Adrenal gland (tissue), 12 donors: Measurements from ENCODE around the gene WIZ. TPM values are rescaled to one million over a fixed set of nuclear protein-coding genes. Genes with fewer than 3 reads are reported as not detected.

ENCODE experiments used
- DNase-seq, 7 donors: peaks; one replicate each; pipeline ENCODE4 v3.0.0-alpha.2; 2019 to 2020
- H3K27ac ChIP-seq, 5 donors: fragments of 200-600 bp; sonication (generic) in 4 of 5; 1 replicate in 3 of 5; 2 replicates in 2 of 5; pipeline versions ENCODE4 v1.5.1 to v1.8.0; 2016 to 2020; ENCODE audit warnings: mild to moderate bottlenecking in 1 of 5
- H3K27me3 ChIP-seq: fragments of 200-600 bp; 2 replicates; pipeline ENCODE4 v1.8.0; 2021
- H3K36me3 ChIP-seq, 2 donors: fragments of 200-600 bp; replicated peaks in 1 of 2; 1 replicate in 1 of 2; 2 replicates in 1 of 2; pipeline versions ENCODE4 v1.5.1 to v1.8.0; 2018 to 2022
- H3K4me1 ChIP-seq, 2 donors: fragments of 200-600 bp; replicated peaks in 1 of 2; 1 replicate in 1 of 2; 2 replicates in 1 of 2; pipeline versions ENCODE4 v1.5.1 to v1.8.0; 2018 to 2021
- H3K4me3 ChIP-seq, 4 donors: fragments of 200-600 bp; sonication (generic) in 3 of 4; one replicate each; pipeline ENCODE4 v1.5.1; 2016 to 2018
- H3K9me3 ChIP-seq, 3 donors: fragments of 200-600 bp; sonication (generic) in 1 of 3; replicated peaks in 1 of 3; 1 replicate in 2 of 3; 2 replicates in 1 of 3; pipeline versions ENCODE4 v1.5.1 to v1.8.0; 2016 to 2021
- POLR2A ChIP-seq, 2 donors: fragments of 450-650 bp; IDR thresholded peaks; one replicate each; pipeline ENCODE4 v1.6.1; 2017; ENCODE audit warnings: antibody characterized with exemption in 2 of 2, mild to moderate bottlenecking in 2 of 2, moderate library complexity in 1 of 2
- WGBS, 4 donors: extraction: QIAGEN DNeasy Blood & Tissue Kit in 2 of 4; methylation state at CpG; one replicate each; pipeline versions ENCODE4 v1.1.5 to v1.1.7; 2013 to 2017; 5-methylcytosine and 5-hydroxymethylcytosine counted together
- intact Hi-C, 2 donors: fragments of 100-400 bp; cut with DNase I; formaldehyde crosslinking; loops; one replicate each; pipeline versions ENCODE4 v1.14.1 to v1.15.0; 2022 to 2023
- polyA plus RNA-seq, 3 donors: library from polyadenylated mRNA; stranded (reverse); fragments of 200-250 nt in 2 of 3; fragments of 350-450 nt in 1 of 3; fragmentation: Illumina TruSeq in 1 of 3; extraction: RNeasy Lipid Tissue Mini Kit (QIAGEN cat#74804) in 1 of 3; gene quantifications; one replicate each; pipeline ENCODE4 v1.2.3, GENCODE V29; 2013 to 2014
- total RNA-seq, 9 donors: library from RNA; depleted of rRNA in 4 of 9; stranded (reverse); fragments of >200 nt in 4 of 9; fragments of 120-200 nt in 1 of 9; fragmentation: NEBNext Ultra II Directional in 1 of 9; extraction: Animal tissue kit (Norgen Biotek cat#: 25700) in 1 of 9; gene quantifications; one replicate each; pipeline versions ENCODE4 v1.1.0 to v1.2.4, GENCODE V29; 2013 to 2023
- TF ChIP-seq, protein P1 (sequence below), 6 experiments: fragments of 450-650 bp in 4 of 6; fragments of 200-600 bp in 2 of 6; sonication (generic) in 1 of 6; IDR thresholded peaks; 1 replicate in 5 of 6; 2 replicates in 1 of 6; pipeline versions ENCODE4 v1.5.1 to v1.8.0; 2016 to 2021; ENCODE audit warnings: antibody characterized with exemption in 6 of 6, mild to moderate bottlenecking in 2 of 6, moderate library complexity in 1 of 6
- donor health status: healthy with polysubstance abuse.
- donor health status: Bipolar disorder and iron deficiency.
- donor health status: DM: yes; HTN: yes; CAD: no.
- donor health status: DM: no; HTN: no; CAD: no.
- donor health status: DM: no; HTN: no; CAD: no.
- donor health status: DM: yes; HTN: yes; CAD: no.

The WIZ gene
- total and polyA plus RNA-seq, 12 donors, result 5.7 to 49.2 (median 30.6) TPM

DNA sequence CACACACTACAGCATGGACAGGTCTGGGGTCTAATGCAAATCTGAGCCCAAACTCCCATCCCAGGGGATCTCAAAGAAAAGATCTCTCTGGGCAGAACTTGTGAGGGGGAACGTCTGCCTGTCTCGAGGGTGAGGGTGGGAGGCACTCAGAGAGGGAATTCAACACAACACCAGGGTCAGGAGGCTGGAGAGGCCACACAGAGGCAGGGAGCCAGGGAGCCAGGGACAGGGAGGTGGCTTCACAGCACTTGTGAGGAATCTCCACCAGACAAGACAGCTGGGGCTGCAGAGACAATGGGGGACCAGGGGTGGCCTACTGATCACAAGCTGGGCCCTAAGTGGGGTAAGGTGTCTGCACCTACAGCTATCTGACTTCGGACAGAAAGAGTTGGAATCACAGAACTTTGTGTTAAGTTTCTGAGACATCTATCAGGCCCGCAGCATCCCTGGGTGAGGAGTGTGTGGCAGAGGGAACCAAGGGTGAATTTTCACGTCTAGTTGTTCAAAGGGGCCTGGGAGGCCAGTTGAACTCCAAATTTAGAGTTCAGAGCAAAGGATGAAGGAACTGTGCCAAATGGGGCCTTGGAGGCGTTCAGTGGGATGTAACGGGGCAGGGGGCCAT is 18.2 kb downstream of the WIZ start:
- Histone ChIP-seq H3K4me1 (peaks cover 27 to 32% of the 10 kb centered on the region in 2 donors), H3K36me3 (peaks cover 0 to 16% of the 10 kb centered on the region in 2 donors), H3K27me3 (no peaks in the 10 kb centered on the region), H3K4me3 (peak overlapping the region; percentile 5 to 96 (median 76)), H3K27ac (peak overlapping the region in 1 of 5 donors; percentile 30), H3K9me3 (no peaks in the 10 kb centered on the region)
- no peak for TF ChIP-seq POLR2A (IDR thresholded peaks at IDR 0.05)
- TF ChIP-seq, protein P1, sequence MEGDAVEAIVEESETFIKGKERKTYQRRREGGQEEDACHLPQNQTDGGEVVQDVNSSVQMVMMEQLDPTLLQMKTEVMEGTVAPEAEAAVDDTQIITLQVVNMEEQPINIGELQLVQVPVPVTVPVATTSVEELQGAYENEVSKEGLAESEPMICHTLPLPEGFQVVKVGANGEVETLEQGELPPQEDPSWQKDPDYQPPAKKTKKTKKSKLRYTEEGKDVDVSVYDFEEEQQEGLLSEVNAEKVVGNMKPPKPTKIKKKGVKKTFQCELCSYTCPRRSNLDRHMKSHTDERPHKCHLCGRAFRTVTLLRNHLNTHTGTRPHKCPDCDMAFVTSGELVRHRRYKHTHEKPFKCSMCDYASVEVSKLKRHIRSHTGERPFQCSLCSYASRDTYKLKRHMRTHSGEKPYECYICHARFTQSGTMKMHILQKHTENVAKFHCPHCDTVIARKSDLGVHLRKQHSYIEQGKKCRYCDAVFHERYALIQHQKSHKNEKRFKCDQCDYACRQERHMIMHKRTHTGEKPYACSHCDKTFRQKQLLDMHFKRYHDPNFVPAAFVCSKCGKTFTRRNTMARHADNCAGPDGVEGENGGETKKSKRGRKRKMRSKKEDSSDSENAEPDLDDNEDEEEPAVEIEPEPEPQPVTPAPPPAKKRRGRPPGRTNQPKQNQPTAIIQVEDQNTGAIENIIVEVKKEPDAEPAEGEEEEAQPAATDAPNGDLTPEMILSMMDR (IDR thresholded peaks at IDR 0.05), result no peak
- WGBS, 4 donors, result 8 to 13% (median 9%) methylated on average over 7 of the region's 7 CpGs
- no peak for DNase-seq
- intact Hi-C loops, result no loop called here

DNA sequence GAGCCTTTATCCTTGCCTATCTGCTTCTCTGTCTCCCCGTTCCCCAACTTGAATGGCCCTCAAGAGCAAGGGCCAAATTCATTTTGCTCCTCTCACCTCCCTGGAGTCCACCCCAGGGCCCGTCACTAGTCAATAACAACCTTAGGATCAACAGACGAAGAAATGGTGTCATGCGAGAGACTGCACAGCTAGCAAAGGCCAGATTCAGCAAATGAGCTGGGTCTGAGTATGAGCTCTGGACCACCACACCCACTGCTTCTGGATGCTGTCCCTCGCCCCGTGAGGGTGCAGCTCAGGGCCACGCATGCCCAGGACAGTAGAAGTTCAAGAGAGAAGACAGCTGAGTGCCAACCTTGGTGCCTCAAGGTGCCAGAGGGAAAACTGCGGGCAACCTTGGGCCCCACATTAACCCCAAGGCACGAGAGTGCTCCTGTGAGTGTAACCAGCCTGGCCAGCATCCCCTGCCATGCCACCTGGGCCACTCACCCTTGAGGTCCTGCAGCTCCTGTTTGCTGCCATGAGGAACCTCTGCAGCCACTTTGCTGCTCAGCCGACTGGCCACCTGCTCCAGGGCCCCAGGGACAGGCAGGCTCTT is 19.1 kb downstream of the WIZ start:
- intact Hi-C loops, result no loop called here
- no peak for TF ChIP-seq POLR2A (IDR thresholded peaks at IDR 0.05)
- TF ChIP-seq, protein P1 (IDR thresholded peaks at IDR 0.05), result no peak

DNA sequence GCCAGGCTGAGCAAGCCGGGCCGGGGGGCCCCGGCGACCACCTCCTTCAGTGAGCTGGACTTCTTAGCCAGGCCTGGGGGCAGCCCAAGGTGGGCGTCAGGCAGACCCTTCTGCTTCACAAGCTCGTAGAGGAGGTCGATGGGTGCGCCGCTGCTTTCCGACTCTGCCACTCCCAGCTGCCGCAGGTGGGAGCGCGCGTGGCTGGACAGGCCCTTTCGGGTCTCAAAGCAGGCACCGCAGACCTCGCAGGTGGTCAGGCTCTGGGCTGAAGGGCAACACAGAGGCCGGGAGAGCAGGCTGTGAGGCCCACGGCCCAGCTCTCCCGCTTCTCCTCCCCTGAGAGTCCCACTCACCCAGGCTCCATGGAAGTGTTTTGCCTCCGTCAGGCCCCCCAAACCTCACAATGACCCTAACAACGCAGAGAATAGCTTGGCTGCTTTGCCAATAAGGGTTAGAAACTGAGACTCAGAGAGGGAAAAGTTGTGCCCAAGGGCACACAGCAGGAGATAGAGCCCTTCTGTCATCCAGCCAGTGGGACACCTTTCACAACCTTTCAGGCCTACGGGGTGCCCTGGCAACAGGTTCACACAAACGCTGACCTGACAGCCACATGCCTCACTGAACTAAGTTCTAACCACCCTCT is 19.8 kb downstream of the WIZ start:
- H3K36me3 ChIP-seq, result peaks cover 0 to 28% of the 10 kb centered on the region in 2 donors
- WGBS, 4 donors, result 87 to 91% (median 89%) methylated on average over 15 to 24 of the region's 24 CpGs
- H3K4me3 ChIP-seq, result no peak overlapping the region
- H3K27me3 ChIP-seq, result no peaks in the 10 kb centered on the region
- DNase-seq, result no peak
- peaks cover 27 to 32% of the 10 kb centered on the region in 2 donors for H3K4me1 ChIP-seq
- H3K9me3 ChIP-seq, result no peaks in the 10 kb centered on the region
- no peak for TF ChIP-seq POLR2A (IDR thresholded peaks at IDR 0.05)
- TF ChIP-seq, protein P1 (IDR thresholded peaks at IDR 0.05), result no peak
- intact Hi-C loops, result no loop called here
- no peak overlapping the region for H3K27ac ChIP-seq

More for the DNA sequence above, 19.1 kb downstream of the WIZ start:
- Histone ChIP-seq H3K4me1 (peaks cover 27 to 32% of the 10 kb centered on the region in 2 donors), H3K36me3 (peaks cover 0 to 23% of the 10 kb centered on the region in 2 donors), H3K27ac (no peak overlapping the region), H3K4me3 (peak overlapping the region in 1 of 4 donors; percentile 96), H3K27me3 (no peaks in the 10 kb centered on the region), H3K9me3 (no peaks in the 10 kb centered on the region)
- 69 to 82% (median 71%) methylated on average over 6 to 10 of the region's 10 CpGs for WGBS, 4 donors
- DNase-seq, result no peak

DNA sequence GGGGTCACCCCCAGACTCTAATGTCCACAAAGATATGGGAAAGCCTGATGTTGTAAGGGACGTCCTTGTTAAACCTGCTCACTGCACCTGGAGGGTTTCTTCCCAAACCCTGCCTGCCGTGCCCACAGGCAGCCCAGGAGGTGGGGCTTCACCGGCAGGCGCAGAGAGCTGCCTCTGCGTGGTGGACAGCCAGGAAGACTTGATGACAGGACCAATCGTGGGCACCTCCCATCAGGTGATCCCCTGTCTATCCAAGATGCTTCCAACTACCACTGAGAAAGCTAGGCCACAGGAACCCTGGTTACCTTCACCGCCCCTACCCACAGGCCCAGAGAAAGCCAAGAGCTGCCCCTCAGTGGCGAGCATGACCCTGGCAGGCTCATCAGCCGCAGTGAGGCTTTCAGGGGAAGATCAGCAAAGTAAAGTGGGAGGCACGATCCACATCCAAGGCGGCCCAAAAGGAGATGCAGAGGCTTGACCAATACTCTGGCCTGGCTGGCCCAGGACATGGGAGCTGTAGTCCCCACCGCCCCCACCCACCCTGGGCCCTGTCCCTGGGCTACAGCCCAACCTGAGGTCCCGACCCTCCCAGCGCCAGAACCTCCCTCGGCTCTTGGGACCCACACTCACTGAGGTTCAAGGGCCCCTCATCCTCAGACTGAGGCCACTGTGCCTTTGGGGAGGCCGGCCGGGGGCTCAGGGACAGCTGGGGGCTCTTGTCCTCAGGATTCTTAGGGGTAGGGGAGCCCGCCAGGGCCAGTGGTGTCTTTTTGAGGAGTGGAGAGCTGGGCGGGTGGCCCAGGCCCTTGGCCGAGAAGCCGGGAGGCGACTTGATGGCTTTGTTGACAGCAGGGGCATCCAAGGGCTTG is 20.6 kb downstream of the WIZ start:
- Histone ChIP-seq H3K9me3 (no peaks in the 10 kb centered on the region), H3K36me3 (peaks cover 0 to 36% of the 10 kb centered on the region in 2 donors), H3K27me3 (no peaks in the 10 kb centered on the region), H3K27ac (no peak overlapping the region), H3K4me3 (no peak overlapping the region), H3K4me1 (peaks cover 27 to 32% of the 10 kb centered on the region in 2 donors)
- intact Hi-C loops, result no loop called here
- TF ChIP-seq, protein P1 (IDR thresholded peaks at IDR 0.05), result no peak
- no peak for TF ChIP-seq POLR2A (IDR thresholded peaks at IDR 0.05)
- WGBS, 4 donors, result 82 to 91% (median 88%) methylated on average over 10 to 22 of the region's 22 CpGs
- DNase-seq, result no peak
